Measurements from ENCODE around the gene WBP4. TPM values are rescaled to one million over a fixed set of nuclear protein-coding genes. Genes with fewer than 3 reads are reported as not detected.

The WBP4 gene
- total and polyA plus RNA-seq, 2 of the 13 experiments (the other 11 are each of a cell fraction or from before 2014, with no cell fraction given) = 6.7 to 11.7 TPM

DNA sequence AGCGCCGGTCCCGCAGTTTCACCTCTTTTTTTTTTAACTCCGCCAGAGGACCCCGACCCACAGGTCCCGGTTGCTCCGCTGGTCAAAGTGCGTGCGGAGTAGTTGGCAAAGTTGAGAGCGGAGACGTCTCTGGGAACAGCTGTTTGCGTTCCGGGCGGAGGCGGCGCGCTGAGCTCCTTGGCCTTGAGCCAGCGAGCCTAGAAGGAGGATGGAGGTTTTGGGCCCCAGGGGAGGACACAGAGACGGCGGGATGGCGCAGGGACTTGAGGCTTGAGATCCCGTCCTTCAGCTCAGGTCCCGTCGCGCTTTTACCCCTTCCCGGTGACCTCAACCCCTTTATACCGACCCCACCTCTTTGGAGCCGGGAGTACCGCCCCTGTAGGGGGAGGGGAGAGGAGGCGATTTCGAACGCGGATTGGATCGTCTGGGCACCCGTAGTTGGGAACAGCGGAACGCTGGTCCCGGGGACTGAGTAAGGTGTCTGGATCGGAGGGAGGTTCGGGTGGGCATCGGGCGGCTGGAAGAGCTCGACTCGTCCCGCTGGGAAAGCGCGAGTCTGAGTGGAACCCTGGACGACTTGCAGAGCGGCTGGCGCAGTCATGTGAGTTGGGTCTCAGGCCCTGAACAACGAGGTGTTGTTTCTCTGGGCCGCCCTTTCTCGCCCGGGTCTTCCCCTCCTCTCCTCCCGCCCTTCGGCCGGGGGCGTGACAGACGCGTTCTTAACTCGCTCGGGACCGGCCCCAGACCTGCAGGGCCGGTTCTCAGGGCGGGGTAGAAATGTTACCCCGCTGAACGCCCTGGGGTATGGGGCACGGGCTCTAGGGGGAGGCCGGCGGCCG is at the start of gene WBP4 (continued):
- TF ChIP-seq HNF1A (IDR thresholded peaks at IDR 0.05; ENCODE audit: low read depth) = peak; percentile 65; the same call in 1 of the 2 replicates
- peak; percentile 88 for TF ChIP-seq HNF1A (CRISPR knock-in tag; IDR thresholded peaks at IDR 0.05; ENCODE audit: borderline replicate concordance)
- 0 out of 2 replicates have a peak, but pooled peaks have one; percentile 34 for TF ChIP-seq NFIC (IDR thresholded peaks at IDR 0.05; ENCODE audit: low read length)
- TF ChIP-seq ZNF776 (CRISPR knock-in tag; IDR thresholded peaks at IDR 0.05) = no peak
- peak; percentile 89 for TF ChIP-seq ZNF747 (CRISPR knock-in tag; IDR thresholded peaks at IDR 0.05; ENCODE audit: borderline replicate concordance)
- no peak for TF ChIP-seq ZNF720 (CRISPR knock-in tag; IDR thresholded peaks at IDR 0.05)
- no peak for TF ChIP-seq MTA3 (CRISPR knock-in tag; IDR thresholded peaks at IDR 0.05)
- no peak for TF ChIP-seq ZNF780A (CRISPR knock-in tag; IDR thresholded peaks at IDR 0.05)
- 0 out of 2 replicates have a peak, but pooled peaks have one; percentile 20 for TF ChIP-seq NCOR1 (IDR thresholded peaks at IDR 0.05; ENCODE audit: borderline replicate concordance, low read length)
- TF ChIP-seq ZSCAN12 (CRISPR knock-in tag; IDR thresholded peaks at IDR 0.05) = no peak
- no peak; the same call in 1 of the 2 replicates for TF ChIP-seq MTERF4 (CRISPR knock-in tag; IDR thresholded peaks at IDR 0.05)
- TF ChIP-seq XBP1 (CRISPR knock-in tag; IDR thresholded peaks at IDR 0.05) = no peak
- TF ChIP-seq ZNF773 (CRISPR knock-in tag; IDR thresholded peaks at IDR 0.05; ENCODE audit: borderline replicate concordance) = no peak
- TF ChIP-seq SIX4 (CRISPR knock-in tag; IDR thresholded peaks at IDR 0.05) = peak; percentile 16; the same call in 1 of the 2 replicates
- TF ChIP-seq PHF20 (CRISPR knock-in tag; IDR thresholded peaks at IDR 0.05) = peak; percentile 75
- TF ChIP-seq SMAD1 (CRISPR knock-in tag; IDR thresholded peaks at IDR 0.05; ENCODE audit: borderline replicate concordance, low read depth) = no peak
- no peak for TF ChIP-seq MAFK (conservative IDR thresholded peaks at IDR 0.05 in 1 of 2, IDR thresholded peaks at IDR 0.05 in 1 of 2; ENCODE audit: low read length in 2 of 2)
- no peak for TF ChIP-seq ZFP62 (CRISPR knock-in tag; IDR thresholded peaks at IDR 0.05)
- TF ChIP-seq, protein P1, sequence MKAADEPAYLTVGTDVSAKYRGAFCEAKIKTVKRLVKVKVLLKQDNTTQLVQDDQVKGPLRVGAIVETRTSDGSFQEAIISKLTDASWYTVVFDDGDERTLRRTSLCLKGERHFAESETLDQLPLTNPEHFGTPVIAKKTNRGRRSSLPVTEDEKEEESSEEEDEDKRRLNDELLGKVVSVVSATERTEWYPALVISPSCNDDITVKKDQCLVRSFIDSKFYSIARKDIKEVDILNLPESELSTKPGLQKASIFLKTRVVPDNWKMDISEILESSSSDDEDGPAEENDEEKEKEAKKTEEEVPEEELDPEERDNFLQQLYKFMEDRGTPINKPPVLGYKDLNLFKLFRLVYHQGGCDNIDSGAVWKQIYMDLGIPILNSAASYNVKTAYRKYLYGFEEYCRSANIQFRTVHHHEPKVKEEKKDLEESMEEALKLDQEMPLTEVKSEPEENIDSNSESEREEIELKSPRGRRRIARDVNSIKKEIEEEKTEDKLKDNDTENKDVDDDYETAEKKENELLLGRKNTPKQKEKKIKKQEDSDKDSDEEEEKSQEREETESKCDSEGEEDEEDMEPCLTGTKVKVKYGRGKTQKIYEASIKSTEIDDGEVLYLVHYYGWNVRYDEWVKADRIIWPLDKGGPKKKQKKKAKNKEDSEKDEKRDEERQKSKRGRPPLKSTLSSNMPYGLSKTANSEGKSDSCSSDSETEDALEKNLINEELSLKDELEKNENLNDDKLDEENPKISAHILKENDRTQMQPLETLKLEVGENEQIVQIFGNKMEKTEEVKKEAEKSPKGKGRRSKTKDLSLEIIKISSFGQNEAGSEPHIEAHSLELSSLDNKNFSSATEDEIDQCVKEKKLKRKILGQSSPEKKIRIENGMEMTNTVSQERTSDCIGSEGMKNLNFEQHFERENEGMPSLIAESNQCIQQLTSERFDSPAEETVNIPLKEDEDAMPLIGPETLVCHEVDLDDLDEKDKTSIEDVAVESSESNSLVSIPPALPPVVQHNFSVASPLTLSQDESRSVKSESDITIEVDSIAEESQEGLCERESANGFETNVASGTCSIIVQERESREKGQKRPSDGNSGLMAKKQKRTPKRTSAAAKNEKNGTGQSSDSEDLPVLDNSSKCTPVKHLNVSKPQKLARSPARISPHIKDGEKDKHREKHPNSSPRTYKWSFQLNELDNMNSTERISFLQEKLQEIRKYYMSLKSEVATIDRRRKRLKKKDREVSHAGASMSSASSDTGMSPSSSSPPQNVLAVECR (CRISPR knock-in tag; IDR thresholded peaks at IDR 0.05; ENCODE audit: borderline replicate concordance) = peak; percentile 91
- TF ChIP-seq ZNF101 (CRISPR knock-in tag; IDR thresholded peaks at IDR 0.05; ENCODE audit: borderline replicate concordance, low read depth) = no peak
- TF ChIP-seq ZMAT3 (CRISPR knock-in tag; conservative IDR thresholded peaks at IDR 0.05) = 0 out of 2 replicates have a peak, but pooled peaks have one; percentile 42

Measured in HepG2 (cell line).